ENCODE results near the gene AUP1.

The AUP1 gene

DNA sequence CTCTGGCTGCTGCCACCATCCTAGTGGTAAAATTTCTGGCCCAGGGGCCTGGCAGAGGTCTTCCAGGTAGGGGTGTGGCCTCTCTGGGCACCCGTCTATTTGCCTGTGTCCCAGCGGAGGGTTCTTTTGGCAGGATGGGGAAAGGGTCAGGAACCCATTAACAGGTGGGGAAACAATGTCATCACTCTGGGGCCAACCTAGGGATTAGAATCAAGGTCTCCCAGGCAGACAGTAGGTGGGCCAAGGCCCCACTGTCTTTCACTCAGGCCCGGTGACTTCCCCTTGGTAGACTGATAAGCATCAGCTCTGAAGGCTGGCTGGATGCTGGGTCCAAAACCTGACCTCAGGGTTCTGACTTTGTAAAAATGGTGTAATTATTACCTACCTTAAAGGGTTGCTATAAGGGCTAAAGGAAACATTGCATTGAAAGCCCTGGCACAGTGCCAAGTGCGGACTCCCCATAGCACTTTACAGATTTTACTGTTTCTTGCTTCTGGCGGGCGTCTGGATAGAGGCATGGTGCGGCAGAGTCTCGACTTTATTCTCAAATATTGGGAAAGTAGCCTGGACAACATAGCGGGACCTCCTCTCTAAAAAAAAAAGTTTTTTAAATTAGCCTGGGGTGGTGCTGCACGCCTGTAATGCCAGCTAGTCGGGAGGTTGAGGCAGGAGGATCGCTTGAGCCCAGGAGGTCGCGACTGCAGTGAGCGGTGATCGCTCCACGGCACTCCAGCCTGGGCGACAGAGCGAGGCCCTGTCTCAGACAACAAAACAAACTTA is 32.3 kb downstream of the AUP1 start:
- TF ChIP-seq CTCF (IDR thresholded peaks at IDR 0.05; ENCODE audit: control insufficient read depth, extremely low read depth, insufficient read depth), result no peak
- no peak overlapping the region for H3K4me3 ChIP-seq (ENCODE audit: low read depth, low read length)
- DNase-seq (ENCODE audit: low read depth), result no peak

DNA sequence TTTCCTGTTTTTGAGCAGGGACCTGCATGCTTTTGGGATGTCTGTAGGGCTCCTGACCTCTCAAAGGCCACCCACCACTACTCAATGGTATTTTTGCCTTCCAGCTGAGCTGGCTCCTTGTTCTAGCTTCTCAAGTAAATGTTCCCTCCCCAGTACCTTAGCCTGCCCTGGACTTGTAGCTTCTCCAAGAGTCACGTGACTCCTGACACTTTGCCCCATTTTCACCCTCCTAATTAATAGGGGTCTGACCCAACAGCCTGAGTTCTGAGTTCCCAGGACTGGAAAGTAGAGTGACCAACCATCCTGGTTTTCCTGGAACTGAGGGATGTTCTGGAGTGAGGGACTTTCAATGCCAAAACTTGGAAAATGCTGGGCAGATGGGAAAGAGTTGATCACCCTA is 34.1 kb downstream of the AUP1 start:
- no peak for DNase-seq (ENCODE audit: low read depth)
- H3K4me3 ChIP-seq (ENCODE audit: low read depth, low read length), result no peak overlapping the region
- TF ChIP-seq CTCF (IDR thresholded peaks at IDR 0.05; ENCODE audit: control insufficient read depth, extremely low read depth, insufficient read depth), result no peak

DNA sequence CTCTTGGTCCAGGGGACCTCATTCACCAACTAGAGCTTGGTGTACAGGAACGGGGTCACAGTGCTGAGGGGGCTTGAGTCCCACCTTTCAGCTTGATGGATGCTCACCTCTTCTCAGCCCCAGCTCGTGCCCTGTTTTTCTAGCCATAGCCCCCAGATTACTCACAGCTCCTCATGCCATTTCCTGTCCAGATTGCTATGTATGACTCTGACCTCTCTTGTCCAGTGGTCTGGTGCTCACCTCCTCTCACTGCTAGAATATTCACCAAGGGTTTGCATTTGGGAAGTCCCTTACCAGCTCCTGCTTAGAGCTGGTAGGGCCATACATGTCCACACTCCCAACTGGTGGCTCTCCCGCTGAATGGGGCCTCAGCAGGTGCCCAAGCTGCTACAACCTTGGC is 36.0 kb downstream of the AUP1 start:
- no peak overlapping the region for H3K4me3 ChIP-seq (ENCODE audit: low read depth, low read length)
- DNase-seq (ENCODE audit: low read depth), result no peak
- no peak for TF ChIP-seq CTCF (IDR thresholded peaks at IDR 0.05; ENCODE audit: control insufficient read depth, extremely low read depth, insufficient read depth)

DNA sequence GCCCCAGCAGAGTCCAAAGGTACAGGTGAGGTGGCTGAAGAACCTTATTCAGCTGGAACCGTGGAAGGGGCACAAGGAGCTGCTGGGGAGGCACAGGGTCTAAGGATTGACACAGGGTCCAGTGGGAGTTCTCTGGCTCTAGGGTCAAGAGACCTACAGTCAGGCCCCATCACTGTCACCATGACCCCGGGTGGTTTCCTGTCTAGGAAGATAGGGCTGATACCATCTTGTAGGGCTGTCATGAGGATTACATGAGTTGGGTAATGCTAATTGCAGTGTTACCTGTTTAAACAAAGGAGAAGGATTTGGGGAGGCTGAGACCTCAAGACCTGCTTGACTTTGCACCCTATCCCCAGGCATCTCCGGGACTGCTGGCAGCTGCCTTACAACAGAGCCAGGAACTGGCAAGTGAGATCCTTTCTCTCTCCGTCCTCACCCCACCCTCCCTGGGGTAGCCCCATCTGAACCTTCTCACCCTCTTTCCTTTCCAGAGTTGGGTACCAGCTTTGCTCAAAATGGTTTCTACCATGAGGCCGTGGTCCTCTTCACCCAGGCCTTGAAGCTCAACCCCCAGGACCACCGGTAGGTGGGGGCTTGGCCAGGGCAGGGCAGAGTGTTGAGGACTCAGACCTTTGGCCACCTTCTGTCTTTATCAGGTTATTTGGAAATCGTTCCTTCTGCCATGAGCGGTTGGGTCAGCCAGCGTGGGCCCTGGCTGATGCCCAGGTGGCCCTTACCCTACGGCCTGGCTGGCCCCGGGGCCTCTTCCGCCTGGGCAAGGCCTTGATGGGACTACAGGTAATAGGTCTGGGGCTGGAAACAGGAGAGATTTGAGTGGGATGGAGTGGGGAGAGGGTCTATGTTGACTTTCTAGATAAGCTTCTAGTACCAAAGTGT is 37.6 kb downstream of the AUP1 start:
- no peak overlapping the region for H3K4me3 ChIP-seq (ENCODE audit: low read depth, low read length)
- no peak for DNase-seq (ENCODE audit: low read depth)
- no peak for TF ChIP-seq CTCF (IDR thresholded peaks at IDR 0.05; ENCODE audit: control insufficient read depth, extremely low read depth, insufficient read depth)

DNA sequence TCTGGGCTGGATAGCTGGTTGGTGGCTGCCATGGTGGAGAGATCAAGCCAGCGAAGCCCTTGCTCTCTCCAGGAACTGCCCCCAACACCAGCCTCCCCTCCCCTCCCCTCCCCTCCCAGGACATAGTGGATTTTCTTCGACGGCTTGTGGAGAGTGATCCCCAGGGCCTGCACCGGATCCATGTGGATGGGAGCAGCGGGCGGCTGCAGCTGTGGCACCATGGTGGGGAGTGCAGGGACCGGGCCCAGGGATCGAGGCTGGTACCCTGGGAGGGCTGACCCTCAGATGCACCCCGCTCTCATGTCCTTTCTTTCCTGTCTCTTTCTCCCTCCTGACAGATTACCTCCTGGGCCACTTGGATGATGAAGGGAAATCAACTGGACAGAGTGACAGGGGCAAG is 39.6 kb downstream of the AUP1 start:
- TF ChIP-seq CTCF (IDR thresholded peaks at IDR 0.05; ENCODE audit: control insufficient read depth, extremely low read depth, insufficient read depth), result no peak
- DNase-seq (ENCODE audit: low read depth), result no peak
- no peak overlapping the region for H3K4me3 ChIP-seq (ENCODE audit: low read depth, low read length)

- H3K4me3 ChIP-seq (ENCODE audit: low read depth, low read length), result no peak overlapping the region
- no peak for DNase-seq (ENCODE audit: low read depth)
- no peak for TF ChIP-seq CTCF (IDR thresholded peaks at IDR 0.05; ENCODE audit: control insufficient read depth, extremely low read depth, insufficient read depth)
Observed at GRCh38 chr2:74488643-74489481, 40.6 kb downstream of the AUP1 start.

All from LNCaP clone FGC (cell line).